Activated naive CD4-positive, alpha-beta T cell treated with anti-CD3 and anti-CD28 coated beads for 36 hours (primary cell): ENCODE measurements around the gene HS6ST3. TPM values are rescaled to one million over a fixed set of nuclear protein-coding genes. Genes with fewer than 3 reads are reported as not detected.

Experiments
- CTCF ChIA-PET: fragments of 350-600 bp; sonication (Branson Sonifier 250); formaldehyde crosslinking; loops from one replicate; lab custom pipeline; 2021; ENCODE audit warnings: antibody characterized with exemption; lab: Charles Lee
- DNase-seq: peaks from one replicate; pipeline ENCODE4 v3.0.0-alpha.2; 2020
- H3K27ac Mint-ChIP-seq: one replicate; pipeline ENCODE4 v1.8.0; 2021; ENCODE audit warnings: mild to moderate bottlenecking, mixed read lengths
- H3K27me3 Mint-ChIP-seq: one replicate; pipeline ENCODE4 v1.8.0; 2021; ENCODE audit warnings: low read depth, mixed read lengths
- H3K36me3 Mint-ChIP-seq: one replicate; pipeline ENCODE4 v1.8.0; 2021; ENCODE audit warnings: low read depth, mixed read lengths
- H3K4me1 Mint-ChIP-seq: one replicate; pipeline ENCODE4 v1.8.0; 2021; ENCODE audit warnings: low read depth, mixed read lengths
- H3K4me3 Mint-ChIP-seq: one replicate; pipeline ENCODE4 v1.8.0; 2021; ENCODE audit warnings: mild to moderate bottlenecking, moderate library complexity, mixed read lengths
- H3K9me3 Mint-ChIP-seq: one replicate; pipeline ENCODE4 v1.8.0; 2021; ENCODE audit warnings: mixed read lengths
- intact Hi-C: fragments of 100-400 bp; cut with micrococcal nuclease; formaldehyde crosslinking; loops from one replicate; pipeline ENCODE4 v1.15.1; 2023
- microRNA-seq: library from miRNA; unstranded; fragments of <30 nt; microRNA quantifications from one replicate; pipeline ENCODE4 v1.2.0, GENCODE V29; 2022; ENCODE audit warnings: borderline microRNAs expressed, borderline replicate concordance
- total RNA-seq, 2 experiments: library from RNA; stranded (reverse); gene quantifications; one replicate each; pipeline ENCODE4 v1.2.3, GENCODE V29; 2021

The HS6ST3 gene
- total RNA-seq, 2 experiments from 2014 or later, result not detected

- H3K36me3 Mint-ChIP-seq, result no peaks in the 10 kb centered on the region
- H3K27ac Mint-ChIP-seq, result no peak overlapping the region
- no peak for DNase-seq
- no peaks in the 10 kb centered on the region for H3K4me1 Mint-ChIP-seq
- no peak overlapping the region for H3K4me3 Mint-ChIP-seq
- CTCF ChIA-PET, result no interaction called here
- H3K9me3 Mint-ChIP-seq, result peaks cover 2% of the 10 kb centered on the region
- H3K27me3 Mint-ChIP-seq, result no peaks in the 10 kb centered on the region
- intact Hi-C loops, result no loop called here
Observed at GRCh38 chr13:96880419-96880818, 790.5 kb downstream of the HS6ST3 start.

Small RNA genes within 50 kb of the gene (microRNA-seq; reads per million reads assigned to microRNA genes)
- not detected for gene MIR4501

Other genes starting within 250 kb of the HS6ST3 start
- under 1 TPM in 1 of 2 experiments, not detected in 1; 0.12 TPM for gene UGGT2, start 36.7 kb upstream of the HS6ST3 start, total RNA-seq